Endothelial cell of hepatic sinusoid (primary cell): Measurements from ENCODE around the gene ATG16L2.

Experiments
- in situ Hi-C: cut with HindIII; loops from 2 replicates; pipeline ENCODE4 v1.10.0; 2017; ENCODE audit warnings: low sequenced_read_pairs

The ATG16L2 gene

GRCh38 chr11:72799441-72799840 is 14.8 kb upstream of the ATG16L2 start:
- in situ Hi-C loops, result loop anchor here (10.0 kb wide), 1 partner anchor 145 kb away; no protein-coding TSS in a partner anchor

DNA sequence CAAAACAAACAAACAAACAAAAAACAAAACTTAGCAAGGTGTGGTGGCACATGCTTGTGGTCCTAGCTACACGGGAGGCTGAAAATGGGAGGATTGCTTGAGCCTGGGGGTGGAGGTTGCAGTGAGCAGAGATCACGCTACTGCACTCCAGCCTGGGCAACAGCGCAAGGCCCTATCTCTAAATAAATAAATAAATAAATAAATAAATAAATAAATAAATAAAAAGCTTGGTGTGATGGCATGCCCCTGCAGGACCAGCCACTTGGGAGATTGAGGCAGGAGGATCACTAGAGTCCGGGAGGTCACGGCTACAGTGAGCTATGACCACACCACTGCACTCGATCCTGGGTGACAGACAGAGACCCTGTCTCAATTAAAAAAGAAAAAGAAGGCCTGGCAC is 11.4 kb upstream of the ATG16L2 start:
- in situ Hi-C loops, result loop anchor here (25.0 kb wide), 1 partner anchor 266 kb away; no protein-coding TSS in a partner anchor

DNA sequence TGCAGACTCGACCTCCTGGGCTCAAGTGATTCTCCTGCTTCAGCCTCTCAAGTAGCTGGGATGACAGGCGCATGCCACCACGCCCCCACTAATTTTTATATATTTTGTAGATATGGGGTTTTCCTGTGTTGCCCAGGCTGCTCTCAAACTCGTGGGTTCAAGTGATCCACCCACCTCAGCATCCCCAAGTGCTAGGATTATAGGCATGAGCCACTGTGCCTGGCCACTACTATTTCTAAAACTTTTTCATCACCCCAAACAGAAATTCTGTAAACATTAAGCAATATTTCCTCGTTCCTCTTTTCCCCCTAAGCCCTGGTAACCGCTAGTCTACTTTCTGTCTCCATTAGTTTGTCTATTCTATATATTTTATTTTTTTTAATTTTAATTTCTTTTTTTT is 9.0 kb upstream of the ATG16L2 start:
- in situ Hi-C loops, result loop anchor here (25.0 kb wide), 1 partner anchor 268 kb away; no protein-coding TSS in a partner anchor

DNA sequence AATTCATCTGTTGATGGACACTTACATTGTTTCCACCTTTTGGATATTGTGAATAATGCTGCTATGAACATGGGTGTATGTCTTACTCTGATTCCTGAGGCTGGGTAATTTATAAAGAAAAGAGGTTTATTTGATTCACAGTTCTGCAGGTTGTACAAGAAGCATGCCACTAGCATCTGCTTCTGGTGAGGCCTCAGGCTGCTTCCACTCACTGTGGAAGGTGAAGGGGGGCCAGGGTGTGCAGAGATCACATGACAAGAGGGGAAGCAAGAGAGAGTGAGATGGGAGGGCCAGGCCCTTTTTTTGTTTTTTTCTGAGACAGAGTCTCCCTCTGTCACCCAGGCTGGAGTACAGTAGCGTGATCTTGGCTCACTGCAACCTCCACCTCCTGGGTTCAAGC is 7.8 kb upstream of the ATG16L2 start:
- in situ Hi-C loops, result loop anchor here (25.0 kb wide), 1 partner anchor 269 kb away; no protein-coding TSS in a partner anchor

GRCh38 chr11:72807021-72807693 is 7.1 kb upstream of the ATG16L2 start:
- in situ Hi-C loops, result loop anchor here (25.0 kb wide), 1 partner anchor 270 kb away; no protein-coding TSS in a partner anchor

- in situ Hi-C loops, result loop anchor here (25.0 kb wide), 1 partner anchor 270 kb away; no protein-coding TSS in a partner anchor
These were observed 6.4 kb upstream of the ATG16L2 start for GRCh38 chr11:72807792-72808191.

DNA sequence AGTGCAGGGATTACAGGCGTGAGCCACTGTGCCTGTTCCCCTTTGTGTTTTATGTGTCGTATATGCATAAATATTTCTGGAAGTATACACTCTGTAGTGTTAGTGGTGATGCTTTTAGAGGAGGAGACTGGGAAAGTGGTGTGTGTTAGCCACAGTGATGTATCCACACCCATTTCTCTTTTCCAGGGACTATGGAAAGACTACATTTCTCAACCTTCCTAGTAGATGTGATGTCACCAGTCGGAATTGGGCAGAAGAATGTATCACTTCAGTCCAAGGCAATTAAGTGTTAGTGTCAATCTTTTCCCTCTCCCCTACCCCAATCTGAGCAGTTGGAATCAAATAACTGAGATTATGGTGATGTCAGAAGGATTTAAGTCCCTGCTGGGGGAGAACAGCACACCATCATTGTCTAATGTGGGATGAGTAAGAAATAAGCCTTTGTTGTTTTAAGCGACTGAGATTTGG is 5.8 kb upstream of the ATG16L2 start:
- in situ Hi-C loops, result loop anchor here (25.0 kb wide), 1 partner anchor 271 kb away; no protein-coding TSS in a partner anchor

DNA sequence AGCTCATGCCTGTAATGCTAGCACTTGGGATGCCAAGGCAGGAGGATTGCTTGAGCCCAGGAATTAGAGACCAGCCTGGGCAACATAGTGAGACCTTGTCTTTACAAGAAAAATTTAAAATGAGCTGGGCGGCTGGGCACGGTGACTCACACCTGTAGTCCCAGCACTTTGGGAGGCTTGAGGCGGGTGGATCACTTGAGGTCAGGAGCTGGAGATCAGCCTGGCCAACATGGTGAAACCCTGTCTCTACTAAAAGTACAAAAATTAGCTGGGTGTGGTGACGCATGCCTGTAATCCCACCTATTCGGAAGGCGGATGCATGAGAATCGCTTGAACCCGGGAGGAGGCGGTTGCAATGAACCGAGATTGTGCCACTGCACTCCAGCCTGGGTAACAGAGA is 2.5 kb upstream of the ATG16L2 start:
- in situ Hi-C loops, result loop anchor here (5.0 to 25.0 kb wide), 2 partner anchors 59 to 274 kb away; partner anchors contain the start of gene ARAP1

GRCh38 chr11:72812604-72812966 is 1.6 kb upstream of the ATG16L2 start:
- in situ Hi-C loops, result loop anchor here (5.0 to 25.0 kb wide), 2 partner anchors 60 to 275 kb away; partner anchors contain the start of gene ARAP1

GRCh38 chr11:72812967-72813739 is 1.1 kb upstream of the ATG16L2 start:
- in situ Hi-C loops, result loop anchor here (5.0 to 25.0 kb wide), 2 partner anchors 61 to 276 kb away; partner anchors contain the start of gene ARAP1

GRCh38 chr11:72813740-72814285 is 398 bp upstream of the ATG16L2 start:
- in situ Hi-C loops, result loop anchor here (5.0 to 25.0 kb wide), 2 partner anchors 62 to 277 kb away; partner anchors contain the start of gene ARAP1

DNA sequence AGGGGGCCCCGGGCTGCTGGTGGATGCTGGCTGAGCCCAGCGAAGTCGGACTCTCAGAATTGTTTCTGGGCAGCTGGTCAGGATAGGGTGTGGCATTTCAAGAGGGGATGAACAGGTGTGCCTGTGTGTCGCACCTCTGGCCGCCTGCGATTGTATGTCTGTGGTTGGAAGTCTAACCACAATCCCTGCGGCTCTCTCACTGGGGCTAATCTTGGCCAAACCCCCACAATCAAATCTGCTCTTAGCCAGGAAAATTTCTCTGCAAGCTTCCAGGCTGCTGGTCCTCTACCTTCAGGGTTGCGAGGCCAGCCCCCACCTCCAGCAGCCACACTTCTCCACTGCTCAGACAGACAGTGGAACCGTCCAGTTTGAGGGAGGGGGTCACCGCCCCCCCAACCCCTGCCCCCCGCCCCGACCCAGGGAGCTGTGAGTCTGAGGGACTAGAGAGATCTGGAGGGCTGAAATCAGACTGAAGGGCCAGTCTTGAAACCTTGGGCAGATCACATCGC is 953 bp downstream of the ATG16L2 start:
- in situ Hi-C loops, result loop anchor here (25.0 kb wide), 1 partner anchor 278 kb away; no protein-coding TSS in a partner anchor

GRCh38 chr11:72816404-72816990 is 2.3 kb downstream of the ATG16L2 start:
- in situ Hi-C loops, result loop anchor here (25.0 kb wide), 1 partner anchor 279 kb away; no protein-coding TSS in a partner anchor

- in situ Hi-C loops, result loop anchor here (25.0 kb wide), 1 partner anchor 281 kb away; no protein-coding TSS in a partner anchor
These were observed 3.8 kb downstream of the ATG16L2 start for GRCh38 chr11:72817966-72818365.

DNA sequence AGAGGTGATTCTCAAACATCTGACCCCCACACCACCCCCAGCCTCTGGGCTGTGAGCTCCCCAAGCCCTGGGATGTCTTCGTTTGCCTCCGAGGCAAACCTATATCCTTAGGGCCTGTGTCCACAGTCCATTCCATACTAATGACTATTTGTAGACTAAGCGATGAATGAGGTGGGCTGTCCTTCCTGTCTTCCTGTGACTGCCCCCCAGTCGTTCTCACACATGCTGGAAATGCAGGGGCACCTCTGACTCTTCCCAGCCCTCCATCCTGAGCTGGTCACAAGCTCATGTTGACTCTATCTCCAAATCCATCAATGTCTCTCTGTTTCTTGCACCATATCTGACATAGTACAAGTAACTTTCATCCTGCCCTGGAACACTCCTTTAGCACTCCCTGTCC is 4.8 kb downstream of the ATG16L2 start:
- in situ Hi-C loops, result loop anchor here (25.0 kb wide), 1 partner anchor 282 kb away; no protein-coding TSS in a partner anchor

GRCh38 chr11:72820439-72821139 is 6.4 kb downstream of the ATG16L2 start:
- in situ Hi-C loops, result loop anchor here (5.0 to 25.0 kb wide), 5 partner anchors 54 to 342 kb away; no protein-coding TSS in a partner anchor

GRCh38 chr11:72821221-72821919 is 7.2 kb downstream of the ATG16L2 start:
- in situ Hi-C loops, result loop anchor here (5.0 to 25.0 kb wide), 5 partner anchors 53 to 341 kb away; no protein-coding TSS in a partner anchor

DNA sequence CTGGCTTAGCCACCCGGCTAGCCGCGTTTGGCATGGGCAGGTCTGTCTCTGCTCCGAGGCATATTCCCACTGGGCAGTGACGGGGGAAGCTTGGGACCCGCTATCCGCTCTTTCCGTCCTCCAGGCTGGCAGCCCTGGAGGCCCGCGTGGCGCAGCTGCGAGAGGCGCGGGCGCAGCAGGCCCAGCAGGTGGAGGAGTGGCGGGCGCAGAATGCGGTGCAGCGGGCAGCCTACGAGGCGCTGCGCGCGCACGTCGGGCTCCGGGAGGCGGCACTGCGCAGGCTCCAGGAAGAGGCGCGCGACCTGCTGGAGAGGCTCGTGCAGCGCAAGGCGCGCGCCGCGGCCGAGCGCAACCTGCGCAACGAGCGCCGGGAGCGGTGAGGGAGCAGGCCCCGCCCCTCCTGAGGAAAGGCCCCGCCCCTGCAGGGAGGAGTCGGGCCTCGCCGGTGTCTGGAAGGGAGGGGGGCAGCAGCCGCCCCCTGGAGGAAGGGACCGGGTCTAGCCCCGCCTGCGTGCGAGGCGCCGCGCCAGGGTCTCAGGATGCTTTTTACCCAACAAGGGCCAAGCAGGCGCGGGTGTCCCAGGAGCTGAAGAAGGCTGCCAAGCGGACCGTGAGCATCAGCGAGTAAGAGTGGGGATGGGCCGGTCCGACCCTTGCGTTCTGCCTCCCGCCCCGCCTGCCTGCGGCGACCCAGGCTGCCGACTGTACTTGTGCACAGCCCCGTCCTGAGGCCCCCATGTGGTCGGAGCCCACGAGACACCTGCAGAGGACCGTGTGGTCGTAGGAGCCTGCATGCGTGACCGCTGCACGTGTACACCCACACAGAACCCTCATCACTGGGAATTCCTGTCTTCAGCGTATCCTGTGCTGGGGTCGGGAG is 7.9 kb downstream of the ATG16L2 start:
- in situ Hi-C loops, result loop anchor here (5.0 to 25.0 kb wide), 5 partner anchors 53 to 340 kb away; no protein-coding TSS in a partner anchor
